HFFc6 (cell line): ENCODE results near the gene ANKRD6. TPM values are rescaled to one million over a fixed set of nuclear protein-coding genes. Genes with fewer than 3 reads are reported as not detected.

ENCODE experiments used
- DNase-seq: peaks from one replicate; pipeline ENCODE4 v3.0.0-alpha.2; 2018
- H3K27ac Mint-ChIP-seq: 2 replicates; pipeline ENCODE4 v1.8.0; 2020; ENCODE audit warnings: mild to moderate bottlenecking, mixed read lengths
- H3K27me3 Mint-ChIP-seq: 2 replicates; pipeline ENCODE4 v1.8.0; 2021; ENCODE audit warnings: mild to moderate bottlenecking, moderate library complexity, mixed read lengths; ENCODE audit not compliant: insufficient read depth
- H3K36me3 Mint-ChIP-seq: 2 replicates; pipeline ENCODE4 v1.8.0; 2021; ENCODE audit warnings: low read depth, mixed read lengths
- H3K4me1 Mint-ChIP-seq: 2 replicates; pipeline ENCODE4 v1.8.0; 2020; ENCODE audit warnings: low read depth, mixed read lengths
- H3K4me3 Mint-ChIP-seq: 2 replicates; pipeline ENCODE4 v1.8.0; 2020; ENCODE audit warnings: mild to moderate bottlenecking, moderate library complexity, mixed read lengths
- H3K9me3 Mint-ChIP-seq: 2 replicates; pipeline ENCODE4 v1.8.0; 2020; ENCODE audit warnings: mild to moderate bottlenecking, mixed read lengths
- CTCF ChIP-seq: fragments of 200-600 bp; sonication (generic); IDR thresholded peaks from 2 replicates; pipeline ENCODE4 v1.5.0; 2021; ENCODE audit warnings: antibody characterized with exemption, mild to moderate bottlenecking
- total RNA-seq, 6 experiments: library from RNA; stranded (reverse); fragmentation: NEBNext Ultra II Directional; extraction: Animal tissue kit (Norgen Biotek cat#: 25700); gene quantifications; 2 replicates in 1 of 6; 3 replicates in 5 of 6; pipeline ENCODE4 v1.2.3, GENCODE V29; 2021

ANKRD6 gene
- total RNA-seq, 6 experiments from 2014 or later = not detected

GRCh38 chr6:89582669-89583325 is 149.8 kb downstream of the ANKRD6 start:
- Mint-ChIP-seq H3K27ac (no peak overlapping the region), H3K36me3 (no peaks in the 10 kb centered on the region), H3K27me3 (peaks cover 16% of the 10 kb centered on the region), H3K4me1 (no peaks in the 10 kb centered on the region), H3K9me3 (no peaks in the 10 kb centered on the region), H3K4me3 (no peak overlapping the region)
- DNase-seq = no peak
- no peak for TF ChIP-seq CTCF

DNA sequence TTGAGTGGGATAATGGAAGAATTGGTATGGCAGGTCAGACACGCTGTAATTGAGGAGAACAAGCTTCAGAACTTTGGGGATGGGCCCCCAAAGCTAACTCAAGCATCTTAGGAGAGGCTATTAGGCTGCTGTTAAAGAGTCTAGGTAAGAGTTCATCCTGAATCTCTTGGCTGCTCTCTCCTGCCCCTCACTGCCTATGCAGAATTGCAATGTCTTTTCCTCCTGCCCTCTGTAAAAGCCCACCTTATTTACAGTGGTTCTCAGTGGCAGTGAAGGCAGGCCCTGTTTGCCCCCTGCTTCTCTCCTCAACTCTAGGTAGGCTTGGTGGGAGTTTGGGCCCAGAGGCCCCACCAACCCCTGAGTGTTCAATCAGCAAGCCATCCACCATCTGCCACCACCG is 150.6 kb downstream of the ANKRD6 start:
- peaks cover 16% of the 10 kb centered on the region for H3K27me3 Mint-ChIP-seq
- no peaks in the 10 kb centered on the region for H3K36me3 Mint-ChIP-seq
- no peaks in the 10 kb centered on the region for H3K4me1 Mint-ChIP-seq
- no peak for TF ChIP-seq CTCF
- H3K27ac Mint-ChIP-seq = no peak overlapping the region
- H3K9me3 Mint-ChIP-seq = no peaks in the 10 kb centered on the region
- no peak for DNase-seq
- H3K4me3 Mint-ChIP-seq = no peak overlapping the region

GRCh38 chr6:89584539-89584938 is 151.6 kb downstream of the ANKRD6 start:
- peaks cover 20% of the 10 kb centered on the region for H3K27me3 Mint-ChIP-seq
- H3K4me3 Mint-ChIP-seq = no peak overlapping the region
- no peak for TF ChIP-seq CTCF
- no peaks in the 10 kb centered on the region for H3K4me1 Mint-ChIP-seq
- no peak for DNase-seq
- H3K36me3 Mint-ChIP-seq = no peaks in the 10 kb centered on the region
- no peak overlapping the region for H3K27ac Mint-ChIP-seq
- no peaks in the 10 kb centered on the region for H3K9me3 Mint-ChIP-seq

GRCh38 chr6:89585154-89585553 is 152.2 kb downstream of the ANKRD6 start:
- no peaks in the 10 kb centered on the region for H3K4me1 Mint-ChIP-seq
- no peaks in the 10 kb centered on the region for H3K36me3 Mint-ChIP-seq
- TF ChIP-seq CTCF = no peak
- no peaks in the 10 kb centered on the region for H3K9me3 Mint-ChIP-seq
- no peak overlapping the region for H3K27ac Mint-ChIP-seq
- no peak for DNase-seq
- H3K27me3 Mint-ChIP-seq = peaks cover 20% of the 10 kb centered on the region
- H3K4me3 Mint-ChIP-seq = no peak overlapping the region

GRCh38 chr6:89589297-89590025 is 156.5 kb downstream of the ANKRD6 start:
- TF ChIP-seq CTCF = no peak
- Mint-ChIP-seq H3K4me3 (no peak overlapping the region), H3K4me1 (no peaks in the 10 kb centered on the region), H3K36me3 (no peaks in the 10 kb centered on the region), H3K27me3 (peaks cover 19% of the 10 kb centered on the region; the same call in 1 of the 2 replicates), H3K27ac (no peak overlapping the region), H3K9me3 (no peaks in the 10 kb centered on the region)
- no peak for DNase-seq
